ENCODE measurements around the gene ST8SIA6.
"Not testable (repeated sequence)": the region's sequence is repeated elsewhere in the genome, so short reads cannot be mapped to it uniquely, and the experiment has no call there.

The ST8SIA6 gene

GRCh38 chr10:17427201-17427600, 27.2 kb downstream of the ST8SIA6 start:
- DNase-seq (ENCODE audit: low read depth in 2 of 2) = no peak

GRCh38 chr10:17426263-17426750, 28.1 kb downstream of the ST8SIA6 start:
- DNase-seq (ENCODE audit: low read depth in 2 of 2) = no peak

- no peak for DNase-seq (ENCODE audit: low read depth in 2 of 2)
These were observed 28.7 kb downstream of the ST8SIA6 start for GRCh38 chr10:17425584-17426262.

- no peak for DNase-seq (ENCODE audit: low read depth in 2 of 2)
These were observed 30.7 kb downstream of the ST8SIA6 start for GRCh38 chr10:17423632-17424186.

GRCh38 chr10:17422931-17423330, 31.5 kb downstream of the ST8SIA6 start:
- DNase-seq (ENCODE audit: low read depth in 2 of 2) = no peak

- no peak for DNase-seq (ENCODE audit: low read depth in 2 of 2)
These were observed 36.1 kb downstream of the ST8SIA6 start for GRCh38 chr10:17418249-17418648.

- DNase-seq (ENCODE audit: low read depth in 2 of 2) = no peak
These were observed 37.8 kb downstream of the ST8SIA6 start for GRCh38 chr10:17416442-17417211.

GRCh38 chr10:17415046-17415658, 39.2 kb downstream of the ST8SIA6 start:
- DNase-seq (ENCODE audit: low read depth in 2 of 2) = no peak

GRCh38 chr10:17414484-17414883, 39.9 kb downstream of the ST8SIA6 start:
- DNase-seq (ENCODE audit: low read depth in 2 of 2) = no peak

- DNase-seq (ENCODE audit: low read depth in 2 of 2) = no peak
These were observed 40.5 kb downstream of the ST8SIA6 start for GRCh38 chr10:17413876-17414275.

GRCh38 chr10:17412323-17412722, 42.1 kb downstream of the ST8SIA6 start:
- no peak for DNase-seq (ENCODE audit: low read depth in 2 of 2)

GRCh38 chr10:17410907-17411306, 43.5 kb downstream of the ST8SIA6 start:
- no peak for DNase-seq (ENCODE audit: low read depth in 2 of 2)

GRCh38 chr10:17409170-17409733, 45.1 kb downstream of the ST8SIA6 start:
- DNase-seq (ENCODE audit: low read depth in 2 of 2) = no peak

- DNase-seq (ENCODE audit: low read depth in 2 of 2) = no peak
These were observed 47.3 kb downstream of the ST8SIA6 start for GRCh38 chr10:17407047-17407446.

GRCh38 chr10:17406036-17406834, 48.2 kb downstream of the ST8SIA6 start:
- DNase-seq (ENCODE audit: low read depth in 2 of 2) = no peak

- no peak for DNase-seq (ENCODE audit: low read depth in 2 of 2)
These were observed 51.2 kb downstream of the ST8SIA6 start for GRCh38 chr10:17403161-17403560.

GRCh38 chr10:17402040-17402439, 52.4 kb downstream of the ST8SIA6 start:
- not testable (repeated sequence) for DNase-seq (ENCODE audit: low read depth in 2 of 2)

- DNase-seq (ENCODE audit: low read depth in 2 of 2) = no peak
These were observed 58.4 kb downstream of the ST8SIA6 start for GRCh38 chr10:17396004-17396403.

GRCh38 chr10:17394854-17395253, 59.5 kb downstream of the ST8SIA6 start:
- DNase-seq (ENCODE audit: low read depth in 2 of 2) = peak in 1 of 2 donors; percentile 5

- no peak for DNase-seq (ENCODE audit: low read depth in 2 of 2)
These were observed 66.4 kb downstream of the ST8SIA6 start for GRCh38 chr10:17387861-17388503.

- DNase-seq (ENCODE audit: low read depth in 2 of 2) = no peak
These were observed 67.7 kb downstream of the ST8SIA6 start for GRCh38 chr10:17386616-17387075.

All from stimulated activated CD8-positive, alpha-beta memory T cell treated with anti-CD3 and anti-CD28 coated beads, Interleukin-2, amount 100 ng/mL, for 48 hours (primary cell).